Jurkat, Clone E6-1 (cell line): Measurements from ENCODE around the gene ORC1.

Source experiments
- DNase-seq: peaks from one replicate; pipeline ENCODE4 v3.0.0-alpha.2; 2011; ENCODE audit warnings: low read depth, low spot score
- H3K4me3 ChIP-seq: 2 replicates; pipeline ENCODE4 v1.5.1; 2011; ENCODE audit warnings: mild to moderate bottlenecking, low read length, control low read depth, moderate library complexity

The ORC1 gene

DNA sequence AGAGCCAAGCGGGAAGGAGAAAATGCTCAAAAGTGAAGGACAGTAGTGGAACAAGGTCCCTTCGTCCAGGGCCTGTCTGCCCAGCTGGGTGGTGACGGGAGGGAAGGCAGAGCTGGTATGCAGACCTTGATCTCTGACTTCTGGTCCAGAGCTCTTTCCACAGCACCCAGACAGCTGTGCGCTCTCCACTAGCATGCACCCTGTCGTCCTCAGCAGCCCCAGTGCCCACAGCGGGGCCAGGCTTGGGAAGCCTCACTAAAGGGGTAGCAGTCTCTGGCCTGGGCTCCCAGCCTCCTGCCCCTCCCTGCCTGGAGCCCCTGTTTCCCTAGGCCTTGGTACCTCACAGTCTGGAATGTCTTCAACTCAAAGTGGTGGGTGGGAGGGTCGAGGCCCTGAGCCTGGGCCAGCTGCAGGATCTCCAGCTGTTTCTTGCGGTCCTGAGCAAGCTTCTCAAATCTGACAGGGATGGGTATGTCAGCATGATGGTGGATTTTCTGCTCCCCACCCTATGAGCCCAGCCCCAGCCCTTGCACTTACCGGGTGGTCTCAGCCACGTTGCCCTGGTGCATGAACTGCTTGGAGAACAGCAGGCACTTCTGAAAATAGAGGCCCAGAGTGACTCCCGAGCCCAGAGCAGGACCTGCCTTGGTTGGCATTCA, 48.2 kb downstream of the ORC1 start:
- DNase-seq, result no peak
- H3K4me3 ChIP-seq, result no peak overlapping the region

DNA sequence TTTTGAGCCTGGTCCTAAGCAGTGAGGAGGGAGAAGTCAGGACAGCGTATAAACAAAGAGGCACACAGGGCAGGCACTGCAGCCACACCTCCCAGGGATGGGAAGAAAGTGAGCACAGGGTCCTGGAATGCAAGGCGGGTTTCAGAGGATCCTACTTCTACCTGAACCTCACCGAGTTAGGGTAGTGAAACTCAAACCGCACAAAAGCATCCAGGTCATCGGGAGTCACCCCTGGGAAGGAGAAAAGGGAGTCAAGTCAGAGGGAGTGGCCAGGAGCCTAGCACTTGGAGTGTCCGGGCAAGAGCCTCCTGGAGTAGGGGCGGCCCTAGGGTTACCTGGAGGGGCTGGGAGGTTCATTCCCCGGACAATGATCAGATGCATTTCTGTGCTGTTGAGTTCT, 48.8 kb downstream of the ORC1 start:
- no peak overlapping the region for H3K4me3 ChIP-seq
- DNase-seq, result no peak

DNA sequence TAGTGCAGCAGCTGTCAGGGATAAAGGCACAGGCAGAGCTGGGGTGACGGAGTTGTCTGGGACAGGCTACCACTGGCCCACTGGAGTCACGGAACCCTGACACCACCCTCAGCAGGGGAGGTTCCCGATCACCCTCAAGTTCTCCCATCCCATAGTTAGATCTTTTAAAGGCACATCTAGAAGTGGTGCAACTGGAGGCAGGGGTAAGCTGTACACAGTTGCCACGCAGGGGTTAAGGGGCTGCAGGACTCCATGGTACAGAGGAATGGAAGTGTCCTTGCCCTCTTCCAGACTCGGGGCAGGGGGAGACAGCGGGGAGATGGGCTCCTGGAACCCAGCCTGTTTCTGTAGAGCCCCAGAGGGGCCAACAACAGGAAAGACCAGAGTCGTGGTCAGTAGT, 51.5 kb downstream of the ORC1 start:
- H3K4me3 ChIP-seq, result no peak overlapping the region
- DNase-seq, result no peak

DNA sequence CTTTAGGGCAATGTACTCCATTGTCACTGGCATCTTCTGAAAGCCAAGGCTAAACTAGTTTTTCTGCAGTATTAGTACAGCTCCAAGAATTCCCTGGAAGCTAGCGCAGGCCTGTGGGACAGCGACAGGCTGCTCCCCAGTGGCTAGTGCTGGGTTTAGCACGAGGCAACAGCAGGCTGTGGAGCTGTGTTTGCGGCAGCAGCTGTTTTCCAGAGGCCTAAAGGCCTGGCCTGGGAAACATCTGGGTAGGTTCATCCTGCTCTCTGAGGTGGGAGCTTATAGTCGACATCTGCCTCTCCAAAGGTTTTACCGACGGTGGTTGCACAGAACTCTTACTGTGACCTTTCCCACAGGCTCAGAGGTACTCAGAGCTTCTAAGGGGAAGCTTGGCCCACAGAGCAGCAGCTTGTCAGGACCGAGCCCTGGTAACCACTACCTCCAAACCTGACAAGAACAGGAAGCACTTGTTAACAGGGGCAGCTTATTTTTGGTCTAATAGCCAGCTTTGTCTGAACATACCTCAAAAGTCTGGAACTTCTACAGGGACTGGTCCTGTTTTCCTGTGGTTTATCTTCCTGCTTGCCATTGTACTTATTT, 55.4 kb downstream of the ORC1 start:
- H3K4me3 ChIP-seq, result no peak overlapping the region
- no peak for DNase-seq

DNA sequence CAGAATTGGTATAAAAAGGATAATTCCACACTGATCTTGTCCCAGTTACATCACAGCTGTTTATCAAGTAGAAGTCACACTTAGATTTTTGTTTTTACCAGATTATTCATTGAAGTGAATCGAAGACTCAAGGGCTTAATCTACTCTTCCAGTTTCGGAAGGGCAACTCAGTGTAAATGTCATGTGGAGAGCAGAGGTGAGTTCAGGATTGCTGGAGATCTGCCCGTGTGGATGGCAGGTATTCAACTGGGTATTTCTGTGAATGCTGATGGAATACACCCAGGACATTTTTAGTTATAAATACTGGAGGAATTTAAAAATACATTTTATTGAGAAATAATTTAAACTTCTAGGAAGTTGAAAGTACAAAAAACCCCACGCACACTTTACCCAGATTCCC, 57.6 kb downstream of the ORC1 start:
- no peak overlapping the region for H3K4me3 ChIP-seq
- DNase-seq, result no peak

DNA sequence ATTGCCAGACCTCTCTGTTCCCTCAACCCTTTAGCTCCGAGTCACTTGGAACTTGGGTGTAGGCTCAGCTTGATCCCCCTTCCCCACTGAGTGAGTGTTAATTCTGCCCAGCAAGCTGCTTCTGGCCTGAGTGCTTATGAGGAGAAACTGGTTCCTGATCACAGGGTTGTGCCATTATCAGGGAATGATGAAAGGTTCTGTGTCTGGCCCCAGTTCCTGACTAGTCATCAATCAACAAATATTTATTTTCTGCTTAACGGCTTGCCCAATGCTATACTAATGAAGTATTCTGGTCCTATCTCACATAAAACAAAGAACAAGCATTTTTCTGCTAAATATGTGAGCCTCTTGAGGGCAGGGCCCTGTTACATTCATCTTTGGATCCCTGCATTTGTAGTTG, 59.0 kb downstream of the ORC1 start:
- no peak overlapping the region for H3K4me3 ChIP-seq
- no peak for DNase-seq

DNA sequence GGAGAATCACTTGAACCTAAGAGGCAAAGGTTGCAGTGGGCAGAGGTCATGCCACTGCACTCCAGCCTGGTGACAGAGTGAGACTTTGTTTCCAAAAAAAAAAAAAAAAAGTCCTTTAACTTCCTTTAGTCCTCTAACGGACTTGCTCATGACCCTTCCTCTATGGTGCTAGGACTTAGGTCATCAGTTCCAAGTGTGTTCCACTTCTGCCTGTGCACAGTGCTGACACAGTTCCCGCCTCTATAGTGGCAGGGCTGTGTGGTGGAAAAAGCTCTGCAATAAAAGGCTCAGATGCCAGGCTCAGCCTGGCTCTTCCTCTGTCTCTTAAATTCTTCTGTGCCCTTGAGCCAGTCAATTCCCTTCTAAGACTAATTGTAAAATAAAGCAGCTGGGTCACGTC, 60.2 kb downstream of the ORC1 start:
- DNase-seq, result no peak
- no peak overlapping the region for H3K4me3 ChIP-seq

DNA sequence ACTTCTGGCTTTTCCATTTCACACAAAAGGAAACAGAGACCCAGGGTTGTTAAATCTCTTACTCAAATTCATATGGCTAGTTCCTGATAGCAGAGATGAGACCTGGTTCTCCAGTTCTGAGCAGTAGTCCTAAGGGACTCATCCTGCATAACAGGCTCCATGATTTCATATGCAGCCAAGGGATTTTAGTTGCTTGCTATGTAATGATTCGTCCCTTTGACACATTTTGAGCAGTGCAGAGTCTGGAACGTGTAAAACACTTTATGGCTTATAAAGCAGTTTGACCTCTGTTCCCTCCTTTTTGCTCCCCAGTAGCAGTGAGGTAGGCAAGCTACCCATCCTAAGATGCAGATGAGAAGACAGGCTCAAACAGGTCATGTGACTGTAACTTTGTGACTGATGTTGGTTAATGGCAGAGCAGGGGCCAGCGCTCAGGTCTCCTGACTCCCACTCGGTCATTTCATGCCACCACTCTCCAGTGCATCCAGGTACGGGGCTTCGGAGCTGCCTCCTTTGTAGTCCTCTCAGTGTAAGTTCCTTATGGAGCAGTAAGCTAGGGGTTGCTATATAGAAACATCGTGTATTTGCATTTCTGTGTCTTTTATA, 62.5 kb downstream of the ORC1 start:
- DNase-seq, result no peak

DNA sequence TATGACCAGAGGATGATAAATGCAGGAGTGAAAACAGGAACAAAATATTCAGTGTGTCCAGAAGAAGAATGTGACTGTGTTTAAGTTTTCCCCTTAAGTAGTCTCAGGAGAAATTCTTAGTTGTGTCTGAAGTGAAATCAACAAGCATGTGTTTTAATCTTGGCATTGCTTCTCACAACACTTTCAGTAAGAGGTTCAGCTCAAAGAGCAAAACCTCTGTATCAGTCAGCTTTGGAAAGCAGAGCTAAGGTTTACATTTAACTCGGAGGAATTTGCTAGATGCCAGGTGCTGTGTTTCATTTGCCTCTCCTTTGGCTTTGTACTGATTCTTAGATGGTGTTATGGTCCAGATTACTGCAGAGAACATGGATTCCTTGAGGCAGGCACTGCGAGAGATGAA, 66.8 kb downstream of the ORC1 start:
- no peak for DNase-seq
- H3K4me3 ChIP-seq, result no peak overlapping the region

More for the DNA sequence above, 62.5 kb downstream of the ORC1 start:
- H3K4me3 ChIP-seq, result no peak overlapping the region

DNA sequence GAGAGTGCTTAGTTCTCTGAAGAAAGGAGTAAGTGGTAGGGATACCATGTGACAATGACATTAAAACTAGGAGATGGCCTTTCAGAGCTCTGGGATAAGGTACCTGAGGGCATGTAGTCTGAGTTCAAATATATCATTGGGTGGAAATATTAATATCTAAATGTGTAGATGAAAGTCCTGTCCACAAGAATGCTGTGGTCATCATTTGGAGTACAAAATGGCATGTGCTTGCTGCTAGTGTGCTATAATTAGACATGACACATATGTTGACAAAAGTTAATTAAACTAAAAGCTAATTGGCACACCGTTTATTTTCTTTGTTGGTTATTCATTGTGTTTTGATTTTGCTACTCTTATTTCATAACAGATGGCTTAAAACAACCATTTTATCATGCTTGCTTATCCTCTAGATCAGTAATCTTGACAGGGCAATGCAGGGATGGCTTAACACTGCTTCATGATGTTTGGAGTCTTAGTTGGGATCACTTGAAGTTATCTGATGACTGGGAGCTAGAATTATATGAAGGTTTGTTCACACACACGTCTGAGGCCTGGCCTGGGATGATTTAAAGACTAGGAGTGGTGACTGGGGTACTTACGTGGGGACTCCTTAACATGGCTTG, 69.2 kb downstream of the ORC1 start:
- no peak overlapping the region for H3K4me3 ChIP-seq
- DNase-seq, result no peak

DNA sequence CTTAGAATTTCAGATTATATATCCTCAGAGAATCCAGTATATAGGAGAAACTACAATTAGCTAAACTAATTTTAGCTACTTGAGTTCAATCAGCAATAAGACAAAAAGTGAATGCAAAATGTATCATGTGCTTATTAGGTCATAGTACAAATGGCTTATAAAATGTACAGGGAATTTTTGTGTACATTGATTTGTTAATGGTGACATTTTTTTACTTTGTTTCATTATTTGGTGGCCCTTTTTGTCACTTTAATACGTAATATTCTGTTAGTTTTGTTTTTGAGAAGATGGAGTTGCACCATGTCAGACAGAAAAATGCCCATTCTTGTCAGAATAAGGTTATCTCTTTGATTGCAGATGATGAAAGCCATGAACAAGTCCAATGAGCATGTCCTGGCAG, 71.8 kb downstream of the ORC1 start:
- DNase-seq, result no peak
- no peak overlapping the region for H3K4me3 ChIP-seq

DNA sequence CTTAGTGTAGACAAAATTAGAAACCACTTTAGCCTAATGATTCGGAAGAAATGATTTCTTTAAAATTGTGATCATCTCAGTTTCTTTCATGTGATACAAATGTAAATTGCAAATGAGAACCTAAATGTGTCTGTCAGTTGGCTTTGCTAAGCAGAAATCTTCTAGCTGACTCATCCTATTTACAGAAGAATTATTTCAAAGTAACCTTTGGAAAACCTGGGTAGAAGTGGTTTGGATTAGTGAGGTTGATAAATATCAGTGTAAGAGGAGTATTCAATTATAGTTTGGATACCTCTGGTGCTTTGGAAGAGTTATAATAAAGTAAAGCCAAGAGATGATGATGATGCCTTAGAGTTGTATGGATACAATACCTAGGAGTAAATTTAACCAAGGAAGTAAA, 75.6 kb downstream of the ORC1 start:
- no peak for DNase-seq
- no peak overlapping the region for H3K4me3 ChIP-seq

DNA sequence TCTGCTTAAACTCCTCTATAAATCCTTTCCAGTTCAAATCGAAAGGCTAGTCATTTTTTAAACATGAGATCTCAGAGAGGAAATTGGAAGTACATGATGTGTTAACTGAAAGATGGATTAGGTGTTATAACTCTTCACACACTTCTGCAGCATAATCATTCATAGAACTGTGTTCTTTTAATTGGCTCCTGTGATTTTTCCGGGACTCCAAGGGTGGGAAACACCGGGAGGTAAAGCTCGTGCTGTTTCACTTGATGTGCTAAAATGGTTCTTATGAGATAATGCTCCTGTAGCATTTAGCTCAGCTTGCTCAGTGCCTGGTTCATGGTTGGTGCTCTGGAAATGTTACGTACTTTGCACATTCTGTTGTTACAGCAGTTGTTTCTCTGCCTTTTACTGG, 78.4 kb downstream of the ORC1 start:
- H3K4me3 ChIP-seq, result no peak overlapping the region
- DNase-seq, result no peak

DNA sequence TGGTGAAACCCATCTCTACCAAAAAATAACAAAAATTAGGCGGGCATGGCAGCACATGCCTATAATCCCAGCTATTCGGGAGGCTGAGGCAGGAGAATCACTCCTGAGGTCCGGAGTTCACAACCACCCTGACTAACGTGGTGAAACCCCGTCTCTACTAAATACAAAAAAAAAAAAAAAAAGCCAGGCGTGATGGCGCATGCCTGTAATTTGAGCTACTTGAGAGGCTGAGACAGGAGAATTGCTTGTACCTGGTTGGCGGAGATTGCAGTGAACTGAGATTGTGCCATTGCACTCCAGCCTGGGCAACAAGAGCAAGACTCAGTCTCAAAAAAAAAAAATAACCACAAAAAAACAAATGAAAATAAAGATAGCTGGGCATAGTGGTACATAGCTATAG, 80.5 kb downstream of the ORC1 start:
- no peak overlapping the region for H3K4me3 ChIP-seq
- no peak for DNase-seq
